Measurements from ENCODE around the gene TBL1X. TPM values are rescaled to one million over a fixed set of nuclear protein-coding genes. Genes with fewer than 3 reads are reported as not detected.

Gene TBL1X
- total RNA-seq, 4 donors from 2014 or later: 25.3 to 54.1 (median 38.2) TPM

- H3K36me3 ChIP-seq: no peaks in the 10 kb centered on the region
- H3K4me1 ChIP-seq: peaks cover 0 to 26% (median 12%) of the 10 kb centered on the region in 4 donors
- no peak for DNase-seq (ENCODE audit: extremely low spot score)
- H3K27me3 ChIP-seq: no peaks in the 10 kb centered on the region
- no peak overlapping the region for H3K4me3 ChIP-seq
- TF ChIP-seq POLR2AphosphoS5 (IDR thresholded peaks at IDR 0.05) (no peak), CTCF (IDR thresholded peaks at IDR 0.05) (no peak), EP300 (IDR thresholded peaks at IDR 0.05) (no peak), POLR2A (IDR thresholded peaks at IDR 0.05; ENCODE audit: low read depth) (no peak)
- no peak overlapping the region for H3K27ac ChIP-seq (replicated peaks in 1 of 4)
- intact Hi-C loops (cut with DNase I): no loop called here
- H3K9me3 ChIP-seq: no peaks in the 10 kb centered on the region
- WGBS: 43% methylated on average over 4 of the region's 4 CpGs
These were observed 93.8 kb downstream of the TBL1X start for GRCh38 chrX:9558615-9559014.

- intact Hi-C loops (cut with DNase I): no loop called here
- no peaks in the 10 kb centered on the region for H3K27me3 ChIP-seq
- no peak overlapping the region for H3K4me3 ChIP-seq
- H3K9me3 ChIP-seq: no peaks in the 10 kb centered on the region
- no peak for TF ChIP-seq EP300 (IDR thresholded peaks at IDR 0.05)
- TF ChIP-seq POLR2AphosphoS5 (IDR thresholded peaks at IDR 0.05): no peak
- TF ChIP-seq CTCF (IDR thresholded peaks at IDR 0.05): no peak
- no peak for TF ChIP-seq POLR2A (IDR thresholded peaks at IDR 0.05; ENCODE audit: low read depth)
- H3K27ac ChIP-seq (replicated peaks in 1 of 4): no peak overlapping the region
- H3K4me1 ChIP-seq: peaks cover 0 to 26% (median 12%) of the 10 kb centered on the region in 4 donors
- H3K36me3 ChIP-seq: no peaks in the 10 kb centered on the region
- 71% methylated on average over 9 of the region's 9 CpGs for WGBS
- no peak for DNase-seq (ENCODE audit: extremely low spot score)
These were observed 95.4 kb downstream of the TBL1X start for GRCh38 chrX:9560219-9560618.

GRCh38 chrX:9561199-9561598 lies 96.3 kb downstream of the TBL1X start:
- intact Hi-C loops (cut with DNase I): no loop called here
- WGBS: 81% methylated on average over 5 of the region's 5 CpGs
- no peaks in the 10 kb centered on the region for H3K9me3 ChIP-seq

GRCh38 chrX:9562851-9563250 lies 98.0 kb downstream of the TBL1X start:
- no peak for DNase-seq (ENCODE audit: extremely low spot score)
- H3K36me3 ChIP-seq: no peaks in the 10 kb centered on the region
- H3K27me3 ChIP-seq: no peaks in the 10 kb centered on the region
- H3K4me1 ChIP-seq: peaks cover 12 to 46% (median 31%) of the 10 kb centered on the region in 4 donors
- H3K9me3 ChIP-seq: no peaks in the 10 kb centered on the region
- intact Hi-C loops (cut with DNase I): no loop called here
- H3K4me3 ChIP-seq: no peak overlapping the region
- 52% methylated on average over 8 of the region's 8 CpGs for WGBS
- H3K27ac ChIP-seq (replicated peaks in 1 of 4): peak overlapping the region; percentile 29 to 69 (median 56)
- no peak for TF ChIP-seq POLR2A (IDR thresholded peaks at IDR 0.05; ENCODE audit: low read depth)
- peak in 1 of 2 donors; percentile 63 for TF ChIP-seq POLR2AphosphoS5 (IDR thresholded peaks at IDR 0.05)

More at GRCh38 chrX:9561199-9561598, 96.3 kb downstream of the TBL1X start:
- no peaks in the 10 kb centered on the region for H3K36me3 ChIP-seq
- H3K27ac ChIP-seq (replicated peaks in 1 of 4): no peak overlapping the region
- TF ChIP-seq POLR2AphosphoS5 (IDR thresholded peaks at IDR 0.05): no peak
- TF ChIP-seq POLR2A (IDR thresholded peaks at IDR 0.05; ENCODE audit: low read depth): no peak
- no peak for TF ChIP-seq EP300 (IDR thresholded peaks at IDR 0.05)
- TF ChIP-seq CTCF (IDR thresholded peaks at IDR 0.05): no peak
- no peak overlapping the region for H3K4me3 ChIP-seq
- H3K27me3 ChIP-seq: no peaks in the 10 kb centered on the region
- H3K4me1 ChIP-seq: peaks cover 6 to 34% (median 19%) of the 10 kb centered on the region in 4 donors
- no peak for DNase-seq (ENCODE audit: extremely low spot score)

GRCh38 chrX:9566150-9566621 lies 101.3 kb downstream of the TBL1X start:
- Histone ChIP-seq H3K4me1 (peaks cover 12 to 34% (median 28%) of the 10 kb centered on the region in 4 donors), H3K36me3 (no peaks in the 10 kb centered on the region), H3K27ac (replicated peaks in 1 of 4) (peak overlapping the region in 2 of 4 donors; percentile 28 to 42), H3K9me3 (no peaks in the 10 kb centered on the region), H3K4me3 (no peak overlapping the region), H3K27me3 (no peaks in the 10 kb centered on the region)
- intact Hi-C loops (cut with DNase I): no loop called here
- no peak for TF ChIP-seq EP300 (IDR thresholded peaks at IDR 0.05)
- no peak for DNase-seq (ENCODE audit: extremely low spot score)
- WGBS: 30% methylated on average over 6 of the region's 6 CpGs

GRCh38 chrX:9569876-9570301 lies 105.0 kb downstream of the TBL1X start:
- Histone ChIP-seq H3K27me3 (no peaks in the 10 kb centered on the region), H3K4me3 (no peak overlapping the region), H3K9me3 (no peaks in the 10 kb centered on the region), H3K36me3 (no peaks in the 10 kb centered on the region), H3K4me1 (peaks cover 12 to 30% (median 24%) of the 10 kb centered on the region in 4 donors), H3K27ac (replicated peaks in 1 of 4) (no peak overlapping the region)
- WGBS: 63% methylated on average over 10 of the region's 10 CpGs
- no peak for TF ChIP-seq POLR2AphosphoS5 (IDR thresholded peaks at IDR 0.05)
- no peak for TF ChIP-seq CTCF (IDR thresholded peaks at IDR 0.05)
- TF ChIP-seq EP300 (IDR thresholded peaks at IDR 0.05): no peak
- TF ChIP-seq POLR2A (IDR thresholded peaks at IDR 0.05; ENCODE audit: low read depth): no peak
- intact Hi-C loops (cut with DNase I): no loop called here
- no peak for DNase-seq (ENCODE audit: extremely low spot score)

Measured in esophagus muscularis mucosa (tissue), 4 donors.